CD4-positive, alpha-beta T cell treated with Interleukin-21 for 1 hour (primary cell): Measurements from ENCODE around the gene GLIS1.

Experiments
- DNase-seq: peaks from one replicate; pipeline ENCODE4 v3.0.0-alpha.2; 2020

Gene GLIS1

DNA sequence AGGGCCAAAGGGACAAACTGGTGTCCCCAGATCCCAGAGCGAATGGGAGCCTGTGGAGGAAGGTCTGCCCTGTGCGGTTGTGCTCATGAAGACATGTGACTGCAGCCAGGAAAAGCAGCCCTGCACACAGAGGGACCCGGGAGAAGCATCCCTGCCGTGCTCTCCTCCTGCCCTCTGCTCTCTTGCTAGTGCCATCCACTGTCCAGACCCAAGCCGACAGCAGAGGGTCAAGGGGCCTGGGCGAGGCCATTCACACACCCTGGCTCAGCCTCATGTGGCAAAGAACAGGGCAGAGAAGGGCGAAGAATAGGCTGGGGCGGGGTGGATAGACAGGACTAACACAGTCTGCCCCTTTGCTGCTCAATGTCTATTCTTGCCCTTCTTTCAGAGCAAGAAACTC is 262.4 kb downstream of the GLIS1 start:
- no peak for DNase-seq

DNA sequence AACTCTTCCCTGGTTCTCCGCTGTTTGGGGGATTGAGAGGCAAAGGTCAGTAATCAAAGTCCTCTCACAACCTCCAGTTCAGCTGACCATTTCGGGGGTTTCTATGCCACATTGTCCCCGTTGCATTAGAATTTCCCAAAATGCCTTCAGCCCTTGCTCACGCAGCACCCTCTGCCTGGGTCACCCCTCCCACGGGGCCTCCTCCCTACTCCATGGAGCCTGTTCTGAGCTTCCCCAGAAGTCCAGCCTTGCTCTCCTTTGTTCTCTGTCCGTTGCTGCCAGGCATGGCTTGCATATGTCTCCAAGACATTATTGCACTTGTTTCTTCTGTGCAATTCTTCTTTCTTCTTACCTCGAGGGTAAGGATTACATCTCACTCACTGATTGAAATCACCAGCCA is 263.3 kb downstream of the GLIS1 start:
- DNase-seq, result no peak

DNA sequence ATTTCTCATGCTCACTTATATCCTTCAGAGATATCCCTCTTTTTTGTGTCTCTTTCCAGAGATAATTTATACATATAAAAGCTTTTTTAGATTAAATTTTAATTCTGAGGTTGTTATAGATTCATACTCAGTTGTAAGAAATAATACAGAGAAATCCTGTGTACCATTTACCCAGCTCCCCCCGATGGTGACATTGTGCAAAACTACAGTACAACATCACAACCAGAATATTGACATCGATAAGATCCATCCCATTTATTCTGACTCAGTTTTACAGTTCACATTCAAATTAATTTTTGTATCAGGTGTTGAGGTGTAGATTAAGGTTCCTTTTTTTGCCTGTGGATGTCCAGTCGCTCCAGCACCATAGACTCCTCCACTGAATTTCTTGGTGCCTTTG is 265.5 kb downstream of the GLIS1 start:
- no peak for DNase-seq

DNA sequence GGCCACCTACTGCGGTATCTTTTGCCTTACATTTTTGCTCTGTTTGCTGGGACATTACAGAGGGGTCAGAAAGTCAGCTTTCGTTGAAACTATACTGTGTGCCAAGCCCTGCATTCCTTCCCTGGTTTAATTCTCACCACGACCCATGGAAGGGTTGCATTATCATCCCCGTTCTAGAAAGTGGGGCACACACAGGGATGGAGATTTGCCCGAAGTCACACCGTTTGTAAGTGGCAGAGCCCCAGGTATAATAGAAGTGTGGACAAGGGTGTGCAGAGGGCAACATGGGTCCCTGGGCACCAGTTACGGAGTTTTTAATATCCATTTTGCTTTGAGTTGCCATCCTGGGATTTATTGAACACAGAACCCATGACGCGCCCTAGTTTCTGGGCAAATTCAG is 268.0 kb downstream of the GLIS1 start:
- no peak for DNase-seq

DNA sequence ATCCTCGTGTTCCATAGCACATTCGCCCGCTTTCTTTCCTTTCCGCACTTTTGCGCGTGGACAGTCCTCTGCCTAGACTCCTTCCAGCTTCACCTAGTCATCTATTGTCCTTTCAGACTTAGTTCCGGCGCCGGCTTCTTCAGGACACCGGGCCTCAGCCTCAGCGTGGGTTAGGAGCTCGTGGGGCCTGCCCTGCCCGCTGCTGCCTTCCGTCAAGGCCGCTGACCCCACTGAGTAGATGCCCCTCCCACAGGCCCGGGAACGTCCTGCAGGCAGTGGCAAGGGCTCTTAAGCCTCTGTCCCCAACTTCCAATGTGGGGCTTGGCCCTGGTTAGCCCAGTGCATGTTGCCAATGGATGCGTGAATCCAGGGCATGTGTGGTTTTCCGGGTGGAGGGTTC is 268.4 kb downstream of the GLIS1 start:
- no peak for DNase-seq

DNA sequence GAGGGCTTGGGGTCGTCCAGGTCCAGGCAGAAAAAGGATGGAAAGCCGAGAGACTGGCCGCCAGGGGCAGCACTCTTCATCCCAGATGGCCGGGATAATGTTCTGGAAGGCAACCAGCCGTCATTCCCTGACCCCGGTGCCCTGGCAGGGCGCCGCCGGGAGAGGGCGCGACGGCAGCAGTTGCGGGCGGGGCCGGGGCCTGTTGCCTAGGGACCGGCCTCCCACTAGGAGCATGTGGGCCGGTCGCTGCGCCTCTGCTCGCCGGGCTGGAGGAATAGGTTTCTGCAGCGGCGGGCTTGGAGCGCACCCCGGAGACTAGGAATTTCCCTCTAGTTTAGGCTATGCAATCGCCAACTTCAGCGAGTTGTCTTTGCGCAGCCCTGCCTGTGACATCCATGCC is 268.8 kb downstream of the GLIS1 start:
- DNase-seq, result no peak

DNA sequence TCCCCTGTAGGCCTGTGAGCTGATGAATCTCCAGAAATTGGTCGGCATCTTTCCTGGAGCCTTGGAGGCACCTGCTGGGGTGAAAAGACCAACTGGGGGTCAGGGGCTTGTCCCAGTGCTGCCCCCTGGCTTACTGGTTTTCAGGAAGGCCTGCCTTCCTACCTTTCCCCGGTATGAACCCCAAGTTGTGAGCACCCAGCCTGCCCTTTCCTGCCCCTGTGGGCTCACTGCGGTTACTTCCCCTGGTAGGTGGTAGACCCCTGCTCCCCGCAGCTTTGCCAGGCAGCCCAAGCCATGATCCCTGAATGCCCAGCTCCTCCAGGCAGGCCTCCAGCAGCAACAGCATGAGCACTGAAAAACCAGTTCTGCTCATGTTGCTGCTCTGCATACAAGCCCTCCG is 269.6 kb downstream of the GLIS1 start:
- no peak for DNase-seq

DNA sequence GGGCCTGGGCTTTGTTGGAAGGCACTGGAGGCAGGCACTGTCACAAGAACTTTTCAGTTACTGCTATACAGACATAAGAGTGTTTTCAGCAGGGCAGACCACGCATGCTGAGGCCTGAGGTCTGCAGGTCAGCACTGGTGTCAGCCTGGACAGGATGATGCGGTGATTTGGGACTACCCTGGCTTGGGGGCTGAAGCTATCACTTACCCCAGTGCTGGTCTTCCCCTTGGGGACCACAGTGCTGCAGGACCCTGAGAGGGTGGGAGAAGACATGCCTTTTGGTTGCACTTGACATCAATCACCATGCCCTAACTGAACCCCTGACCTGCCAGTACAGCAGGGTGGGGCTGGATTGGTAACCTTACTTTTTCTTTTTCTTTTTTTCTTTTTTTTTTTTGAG is 270.6 kb downstream of the GLIS1 start:
- no peak for DNase-seq

DNA sequence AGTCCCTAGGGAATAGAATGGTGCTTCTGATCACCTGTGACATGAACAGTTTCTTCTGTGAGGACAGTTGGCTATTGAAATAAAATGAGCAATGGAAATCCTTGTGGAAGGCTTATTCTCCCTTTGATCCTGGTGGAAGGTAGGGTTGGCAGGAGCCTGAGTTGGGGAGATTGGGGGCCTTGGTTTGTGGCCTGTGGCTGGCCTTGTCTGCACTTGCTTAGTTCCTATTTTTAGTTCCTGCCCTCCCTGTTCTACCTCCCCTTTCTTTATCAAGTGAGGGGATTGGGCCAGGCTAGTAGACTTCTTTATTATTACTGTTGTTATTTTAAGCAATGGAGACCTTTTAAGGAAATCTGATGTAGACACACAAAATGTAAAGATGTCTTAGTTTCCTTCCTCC is 271.6 kb downstream of the GLIS1 start:
- no peak for DNase-seq

DNA sequence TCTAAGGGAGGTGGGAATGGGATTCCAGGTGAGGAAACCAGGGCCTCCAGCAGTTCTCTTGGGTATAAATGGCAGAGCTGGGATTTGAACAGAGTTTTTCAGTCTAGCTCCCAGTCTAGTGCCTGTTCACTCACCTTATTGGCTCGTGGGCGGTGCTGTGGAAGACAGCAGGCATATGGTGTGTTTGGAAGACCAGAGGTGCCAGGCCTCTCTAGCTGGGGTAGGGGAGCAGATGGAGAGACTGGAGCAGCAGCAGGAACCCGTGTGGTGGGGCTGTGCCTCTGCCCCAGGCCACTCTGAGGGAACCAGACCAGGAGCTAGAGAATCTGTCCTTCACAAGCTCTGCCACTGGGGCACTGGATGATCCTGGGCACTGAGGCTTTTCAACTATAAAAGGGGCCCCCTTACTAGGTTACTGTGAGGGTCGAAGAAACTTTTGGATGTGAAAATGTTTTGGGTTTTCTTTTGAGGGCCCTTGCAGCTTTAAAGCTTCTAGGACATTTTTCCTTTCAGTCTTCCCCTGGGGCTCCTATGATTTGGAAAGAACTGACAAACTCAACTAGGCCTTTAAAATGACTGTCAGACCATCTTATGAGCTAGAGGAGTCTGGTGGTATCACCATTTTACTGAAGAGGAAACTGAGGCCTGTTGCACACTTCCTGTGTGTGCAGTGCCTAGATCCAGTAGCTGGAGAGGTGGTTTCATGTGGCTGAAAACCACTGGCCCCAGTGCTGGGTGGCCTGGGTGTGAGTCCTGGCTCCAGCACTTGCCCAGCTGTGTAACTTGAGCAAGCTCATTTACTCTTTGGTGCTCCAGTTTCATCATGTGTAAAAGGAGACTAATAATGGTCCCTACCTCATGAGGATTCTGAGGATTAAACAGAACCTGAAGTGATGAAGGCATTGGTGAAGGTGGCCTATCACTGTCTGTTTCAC is 273.7 kb downstream of the GLIS1 start:
- DNase-seq, result no peak

DNA sequence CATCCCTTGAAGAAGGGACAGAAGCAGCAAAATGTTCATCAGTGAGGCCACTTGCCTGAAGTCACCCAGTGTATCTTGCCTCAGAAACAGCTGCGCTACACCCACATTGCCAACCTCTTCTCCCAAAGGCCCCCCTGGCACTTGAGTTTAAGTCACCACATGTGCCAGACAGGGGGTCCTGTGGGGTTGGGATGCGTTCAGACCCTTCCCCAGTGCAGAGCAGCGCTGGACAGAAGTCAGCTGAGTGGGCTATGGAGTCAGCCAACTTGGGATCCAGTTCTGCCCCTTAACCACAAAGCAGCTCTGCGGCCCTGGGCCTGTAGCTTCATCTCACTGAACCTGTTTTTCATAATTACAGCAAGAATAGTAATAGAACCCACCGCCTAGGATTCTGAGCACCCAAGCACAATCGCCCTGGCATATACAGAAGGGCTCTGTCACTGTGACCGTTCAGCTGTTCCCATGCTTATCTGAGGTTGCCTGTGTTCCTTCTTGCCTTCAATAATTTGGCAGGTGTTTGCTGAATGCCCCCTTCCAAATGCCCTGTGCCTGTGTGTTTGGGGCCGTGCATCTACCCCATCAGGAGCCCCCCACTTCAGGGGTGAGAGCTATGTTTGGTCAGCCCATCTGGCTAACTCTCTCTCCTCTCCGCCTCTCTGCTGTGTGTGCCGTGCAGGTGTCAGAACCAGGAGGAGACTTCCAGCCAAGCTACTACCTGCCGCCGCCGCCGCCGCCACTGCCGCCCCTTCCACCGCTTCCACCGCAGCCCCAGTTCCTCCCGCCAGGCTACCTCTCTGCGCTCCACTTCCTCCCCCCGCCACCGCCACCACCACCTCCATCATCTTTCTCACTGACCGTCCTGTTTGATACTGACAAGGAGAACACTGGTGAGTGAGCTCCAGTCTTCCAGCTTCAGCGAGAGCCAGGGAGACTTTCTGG is 274.7 kb downstream of the GLIS1 start:
- no peak for DNase-seq

DNA sequence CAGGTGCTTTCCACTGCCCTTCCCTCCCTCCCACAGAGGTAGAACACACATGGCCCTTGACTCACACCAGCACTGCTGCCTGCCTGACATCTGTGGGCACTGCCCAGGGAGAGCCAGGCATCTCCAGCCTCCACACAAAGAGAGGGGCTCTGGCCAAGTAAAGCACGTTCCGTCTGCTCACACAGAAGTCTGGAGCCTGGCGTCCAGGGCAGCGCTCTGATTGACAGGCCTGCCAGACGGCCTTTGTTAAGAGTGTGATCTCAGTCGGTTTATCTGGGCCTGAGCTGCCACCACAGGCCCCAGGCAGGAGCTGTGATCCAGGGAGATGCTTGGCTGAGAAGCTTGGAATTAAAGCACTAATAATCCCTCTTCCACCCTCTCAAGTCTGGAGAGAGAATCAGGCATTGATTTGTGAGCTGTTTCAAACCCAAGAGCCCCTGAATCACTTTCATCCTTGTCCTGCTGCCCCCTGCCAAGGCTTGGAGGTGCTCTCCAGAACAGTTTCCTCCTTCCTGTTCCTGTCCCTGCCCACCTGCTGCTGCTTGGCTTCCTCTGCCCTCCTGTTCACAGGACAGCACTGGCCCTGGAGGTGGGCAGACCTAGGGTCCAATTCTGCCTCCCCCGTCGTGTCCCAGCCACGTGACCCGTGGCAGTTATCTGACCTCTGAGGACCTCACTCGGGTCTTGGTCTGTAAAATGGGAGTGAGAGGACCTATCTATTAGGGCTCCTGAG is 276.0 kb downstream of the GLIS1 start:
- no peak for DNase-seq

DNA sequence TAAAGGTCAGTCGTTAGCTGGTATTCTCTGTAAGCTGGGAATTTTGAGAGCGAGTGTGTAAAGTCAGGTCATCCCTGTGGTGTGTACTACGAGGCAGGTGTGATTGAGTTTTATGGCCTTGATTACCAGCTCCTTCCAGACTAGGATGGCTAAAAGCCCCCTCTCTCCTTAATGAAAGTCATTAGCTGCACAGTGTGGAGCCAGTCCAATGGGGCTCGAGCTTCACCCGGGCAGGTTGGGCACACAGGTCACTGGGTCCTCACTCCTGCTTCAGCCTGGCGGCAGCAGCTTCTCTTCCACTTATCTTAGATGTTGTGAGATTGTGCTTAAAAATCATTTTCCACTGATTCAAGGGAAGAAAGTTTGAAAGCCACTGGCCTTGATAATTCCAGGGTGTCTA is 276.8 kb downstream of the GLIS1 start:
- no peak for DNase-seq

DNA sequence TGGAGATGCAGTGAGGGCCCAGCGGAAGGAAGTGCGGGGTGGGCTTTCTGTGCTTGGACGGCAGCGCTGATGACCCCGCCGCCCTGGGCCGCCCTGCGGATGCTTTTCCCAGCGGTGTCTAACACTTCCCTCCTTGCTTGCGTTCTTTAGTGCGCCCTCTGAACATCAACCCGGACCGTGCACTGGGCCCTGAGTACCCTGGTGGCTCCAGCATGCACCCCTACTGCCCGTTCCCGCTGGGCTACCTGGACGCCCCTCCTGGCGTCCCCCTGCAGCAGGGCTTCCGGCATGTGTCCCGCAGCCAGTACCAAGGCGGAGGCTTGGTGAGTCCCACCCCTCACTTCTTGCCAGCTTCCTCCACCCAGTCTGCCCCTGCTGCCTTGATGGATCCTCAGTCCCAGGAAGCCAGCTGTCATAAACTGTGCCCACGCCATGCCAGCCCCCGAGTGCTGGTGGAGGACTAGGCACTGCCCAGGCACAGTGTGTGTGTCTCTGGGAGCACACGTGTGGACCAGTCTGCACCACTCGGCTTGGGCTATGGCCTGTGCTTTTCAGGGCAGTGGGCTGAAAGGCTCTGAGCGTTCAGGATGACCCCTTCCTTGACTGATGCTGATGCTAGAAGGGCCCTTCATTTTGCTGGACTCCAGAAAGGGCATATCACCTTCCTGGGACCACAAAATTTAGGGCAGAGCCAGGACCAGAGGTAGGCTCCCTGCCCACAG is 277.5 kb downstream of the GLIS1 start:
- DNase-seq, result no peak

DNA sequence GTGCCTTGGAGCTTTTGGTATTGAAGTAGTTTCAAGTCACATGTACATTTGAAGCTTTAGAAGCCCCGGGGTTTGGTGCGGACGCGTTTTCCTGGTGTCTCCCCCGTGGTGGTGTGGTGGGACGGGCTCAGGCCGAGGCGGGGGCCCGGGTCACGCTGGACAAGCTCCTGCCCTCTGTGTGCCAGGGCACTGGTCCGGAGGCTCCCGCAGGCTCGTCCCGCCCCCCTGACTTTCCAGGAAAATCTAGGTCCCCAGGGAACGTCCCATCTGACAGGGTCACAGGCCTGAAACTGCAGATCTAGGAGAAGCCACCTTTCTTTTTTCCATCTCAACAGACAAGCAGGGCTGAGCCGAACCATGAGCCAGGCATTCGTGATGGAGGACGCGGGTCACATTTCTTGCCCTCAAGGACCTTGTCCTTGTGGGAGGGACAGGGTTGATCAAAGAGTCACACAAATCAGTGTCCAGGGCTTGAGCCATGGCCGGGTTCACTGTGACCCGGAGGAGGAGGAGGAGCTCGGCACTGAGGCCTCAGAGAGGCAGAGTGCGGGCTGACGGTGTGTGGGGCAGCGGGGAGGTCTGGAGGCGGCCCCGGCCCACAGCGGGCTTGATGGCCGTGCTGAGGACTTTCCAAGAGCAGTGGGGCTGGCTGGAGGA is 278.2 kb downstream of the GLIS1 start:
- DNase-seq, result no peak

DNA sequence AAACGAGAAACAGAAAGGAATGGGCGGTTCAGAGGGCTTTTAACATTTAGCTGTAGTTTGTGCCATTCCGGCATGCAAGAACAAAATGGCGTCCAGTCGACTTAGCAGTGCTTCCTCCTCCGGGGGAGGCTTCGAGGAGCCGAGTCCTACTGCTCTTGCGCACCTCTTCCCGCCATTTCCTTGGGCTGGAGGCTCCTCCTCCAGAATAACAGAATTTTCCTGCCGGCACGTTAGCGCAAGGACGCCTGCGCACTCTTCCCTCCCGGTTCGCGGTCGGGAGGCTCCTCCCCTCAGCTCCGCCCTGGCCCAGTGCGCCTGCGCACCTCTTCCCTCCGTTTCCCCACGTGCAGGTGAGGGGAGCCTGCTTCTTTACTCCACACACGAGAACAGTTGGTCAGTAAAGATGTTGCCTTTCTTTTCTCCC is 278.7 kb downstream of the GLIS1 start:
- DNase-seq, result no peak

DNA sequence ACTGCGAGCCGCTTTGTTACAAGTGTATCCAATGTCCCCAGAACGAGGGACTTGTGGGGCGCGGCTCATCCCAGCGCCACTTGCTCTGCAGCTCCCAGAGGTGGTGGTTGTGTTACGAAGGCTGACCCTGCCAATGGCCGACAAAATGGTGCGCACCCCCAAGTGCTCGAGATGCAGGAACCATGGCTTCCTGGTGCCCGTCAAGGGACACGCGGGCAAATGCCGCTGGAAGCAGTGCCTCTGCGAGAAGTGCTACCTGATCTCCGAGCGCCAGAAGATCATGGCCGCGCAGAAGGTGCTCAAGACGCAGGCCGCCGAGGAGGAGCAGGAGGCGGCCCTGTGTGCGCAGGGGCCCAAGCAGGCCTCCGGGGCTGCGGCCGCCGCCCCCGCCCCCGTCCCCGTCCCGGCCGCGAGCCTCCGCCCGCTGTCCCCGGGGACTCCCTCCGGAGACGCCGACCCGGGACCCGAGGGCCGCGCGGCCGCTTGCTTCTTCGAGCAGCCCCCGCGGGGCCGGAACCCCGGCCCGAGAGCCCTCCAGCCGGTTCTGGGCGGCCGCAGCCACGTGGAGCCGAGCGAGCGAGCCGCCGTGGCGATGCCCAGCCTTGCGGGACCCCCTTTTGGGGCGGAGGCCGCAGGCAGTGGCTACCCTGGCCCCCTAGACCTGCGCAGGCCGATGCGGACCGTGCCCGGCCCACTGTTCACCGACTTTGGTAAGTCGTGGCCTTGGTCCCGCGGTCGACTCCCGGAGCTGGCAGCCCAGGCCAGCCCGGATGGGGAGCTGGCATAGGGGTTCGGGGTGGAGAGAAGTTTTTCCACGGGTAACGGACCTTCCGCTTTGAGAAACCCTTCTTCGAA is 279.4 kb downstream of the GLIS1 start, which contains the start of gene DMRTB1:
Gene DMRTB1 (plus strand): TSS at position 79 of the 855 bp plus-strand sequence. CDS start 55 bp downstream, at position 134.
- DNase-seq, result no peak

DNA sequence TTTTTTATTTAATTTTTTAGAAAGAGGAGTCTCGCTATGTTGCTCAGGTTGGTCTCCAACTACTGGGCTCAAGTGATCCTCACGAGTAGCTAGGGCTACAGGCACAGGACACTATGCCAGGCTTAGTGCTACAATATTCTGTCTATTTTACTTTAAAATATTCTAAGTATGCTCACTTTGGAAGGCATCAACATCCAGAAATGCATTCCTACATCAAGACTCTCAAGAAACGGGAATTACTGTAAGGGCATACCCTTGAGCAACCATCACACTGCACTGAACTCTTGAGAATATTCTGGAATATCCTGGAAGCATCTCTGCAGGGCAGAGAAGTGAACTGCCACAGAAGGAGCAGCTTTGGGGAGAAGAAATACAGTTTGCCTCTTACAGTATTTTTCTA is 280.3 kb downstream of the GLIS1 start:
- DNase-seq, result no peak
